HuH-7 (cell line): Measurements from ENCODE around the gene PLXDC2.

Experiments used
- DNase-seq: peaks from one replicate; pipeline ENCODE4 v3.0.0; 2011; ENCODE audit warnings: low spot score

PLXDC2 gene

DNA sequence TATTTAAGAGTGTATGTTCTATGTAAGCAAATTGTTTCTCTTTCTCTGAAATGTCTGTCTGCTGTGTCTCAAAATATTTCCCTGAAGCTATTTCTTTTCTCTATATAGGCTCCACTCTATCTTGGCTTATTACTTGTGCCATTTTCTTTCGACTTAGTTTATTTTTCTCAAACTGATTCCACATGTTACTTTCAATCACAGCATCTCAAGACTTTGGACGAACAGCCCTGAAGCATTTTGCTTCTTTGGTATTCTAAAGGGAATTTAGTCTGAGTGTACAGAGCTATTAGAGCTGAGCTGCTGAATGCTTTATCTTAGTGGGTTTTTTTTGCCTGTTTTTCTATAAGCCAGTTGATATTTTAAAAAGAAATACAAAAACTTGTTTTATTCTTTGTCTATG is 95.7 kb downstream of the PLXDC2 start:
- DNase-seq: no peak

DNA sequence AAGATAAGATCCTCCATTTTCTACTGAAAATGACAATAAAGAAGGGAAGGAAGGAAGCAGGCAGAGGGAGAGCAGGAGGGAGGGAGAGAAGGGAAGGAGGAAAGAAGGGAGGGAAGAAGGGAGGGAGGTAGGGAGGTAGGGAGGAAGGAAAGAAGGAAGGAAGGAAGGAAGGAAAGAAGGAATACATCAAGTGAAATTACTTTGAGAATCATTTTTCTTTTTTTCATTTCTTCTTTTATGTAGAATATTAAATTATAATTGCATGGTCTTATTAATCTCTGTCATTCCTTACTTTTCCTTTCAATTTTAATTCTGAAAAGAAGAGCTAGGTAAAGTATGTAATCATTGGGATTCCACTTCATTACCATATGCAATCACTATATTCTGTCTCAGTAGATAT is 97.8 kb downstream of the PLXDC2 start:
- DNase-seq: no peak

DNA sequence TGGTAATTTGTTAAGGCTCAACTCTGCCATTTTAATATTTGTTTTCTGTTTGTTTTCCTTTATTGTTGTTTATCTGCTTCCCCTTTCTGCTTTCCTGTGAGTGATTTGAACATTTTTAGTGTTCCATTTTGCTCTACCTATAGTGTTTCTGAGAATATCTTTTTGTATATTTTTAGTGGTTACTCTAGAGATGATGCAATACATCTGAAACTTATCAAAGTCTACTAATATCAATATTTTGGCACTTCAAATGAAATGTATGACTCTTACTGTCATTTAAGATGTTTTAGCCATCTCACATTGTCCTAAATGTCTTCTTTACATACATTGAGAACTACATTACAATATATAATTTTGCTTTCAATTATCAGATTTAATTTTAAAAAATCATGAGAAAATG is 98.9 kb downstream of the PLXDC2 start:
- DNase-seq: no peak

DNA sequence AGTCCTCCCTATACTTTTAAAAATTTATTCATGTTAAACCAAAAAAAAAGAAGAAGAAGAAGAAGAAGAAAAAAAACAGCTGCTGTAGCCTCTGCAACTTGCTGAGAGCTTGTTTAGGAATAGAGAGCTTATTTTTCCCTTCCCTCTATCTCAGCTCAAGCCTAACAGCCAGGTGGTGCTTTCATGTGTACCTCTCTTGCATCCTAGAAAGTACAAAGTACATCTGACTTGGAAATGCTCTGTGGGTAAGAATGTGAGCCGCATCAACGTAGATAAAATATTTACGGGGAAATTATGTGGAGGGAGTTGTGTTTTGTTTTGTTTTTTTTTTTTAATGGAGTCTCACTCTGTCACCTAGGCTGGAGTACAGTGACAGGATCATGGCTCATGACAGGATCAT is 99.6 kb downstream of the PLXDC2 start:
- no peak for DNase-seq

DNA sequence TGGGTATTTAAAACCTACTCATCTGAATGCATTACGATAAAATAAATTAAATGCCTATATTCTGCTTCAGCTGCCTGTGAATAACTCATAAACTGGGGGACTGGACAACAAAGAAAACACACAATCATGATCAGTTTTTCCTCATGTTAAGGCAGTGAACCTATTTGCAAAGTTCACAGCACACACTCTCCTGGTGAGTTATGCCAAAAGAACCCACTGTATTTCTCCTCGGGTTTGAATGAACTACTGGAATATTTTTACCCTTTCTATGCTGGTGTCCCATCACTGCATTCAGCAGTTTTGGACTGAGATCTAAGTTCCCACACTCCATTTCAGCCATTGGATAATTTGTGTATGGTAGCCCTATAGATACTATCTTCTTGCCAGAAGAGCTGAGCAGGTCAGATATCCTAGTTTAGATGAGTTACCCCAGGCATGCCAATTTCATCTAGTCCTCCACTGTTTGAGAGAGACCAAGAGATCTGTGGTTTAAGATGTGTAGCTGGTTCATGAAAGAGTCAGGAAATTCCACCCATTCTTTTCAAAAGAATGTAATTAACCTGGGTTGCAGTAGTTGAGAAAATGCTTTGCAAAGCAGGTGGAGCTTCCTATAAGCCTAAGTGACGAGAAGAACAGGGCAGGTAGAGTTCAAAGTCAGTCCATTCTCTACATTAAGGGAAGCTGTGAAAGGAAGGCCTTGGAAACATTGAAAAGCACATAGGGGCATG is 101.7 kb downstream of the PLXDC2 start:
- no peak for DNase-seq

DNA sequence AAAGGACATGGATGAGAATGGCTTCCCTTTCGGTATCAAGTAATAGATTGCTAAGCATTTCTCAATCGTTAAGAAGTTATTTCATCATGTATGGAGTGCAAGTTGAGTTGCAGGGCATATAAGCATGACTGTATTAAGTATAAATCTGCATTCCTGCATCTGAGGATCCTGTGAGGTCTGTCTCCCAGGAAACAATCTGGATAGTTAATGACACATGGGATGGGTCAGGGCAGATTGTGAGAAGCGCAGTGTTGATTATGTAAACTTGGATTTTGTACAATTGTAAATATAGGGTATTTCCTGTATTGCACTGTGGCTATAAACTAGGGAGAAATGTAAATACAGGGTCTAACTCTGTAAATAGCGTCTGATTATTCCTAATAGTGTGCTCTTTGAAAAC is 102.6 kb downstream of the PLXDC2 start:
- DNase-seq: peak; percentile 37

DNA sequence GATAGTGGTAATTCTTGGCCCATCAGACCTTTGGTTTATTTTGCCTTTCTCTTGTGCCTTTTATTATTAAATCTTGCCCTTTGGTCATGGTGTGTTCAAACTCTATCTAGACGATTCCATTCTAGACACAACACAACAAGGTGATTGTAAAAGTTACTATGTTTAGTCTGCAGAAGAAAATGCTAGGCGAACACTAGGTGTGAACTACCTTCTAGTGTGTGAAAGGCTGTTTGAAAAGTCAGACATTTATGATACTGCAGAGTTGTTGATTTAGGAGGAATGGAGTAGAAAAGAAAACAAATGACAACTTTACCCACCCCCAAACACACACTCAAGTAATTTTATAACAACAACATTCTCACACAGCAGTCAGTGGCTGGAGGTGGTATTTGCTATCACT is 103.4 kb downstream of the PLXDC2 start:
- DNase-seq: no peak

DNA sequence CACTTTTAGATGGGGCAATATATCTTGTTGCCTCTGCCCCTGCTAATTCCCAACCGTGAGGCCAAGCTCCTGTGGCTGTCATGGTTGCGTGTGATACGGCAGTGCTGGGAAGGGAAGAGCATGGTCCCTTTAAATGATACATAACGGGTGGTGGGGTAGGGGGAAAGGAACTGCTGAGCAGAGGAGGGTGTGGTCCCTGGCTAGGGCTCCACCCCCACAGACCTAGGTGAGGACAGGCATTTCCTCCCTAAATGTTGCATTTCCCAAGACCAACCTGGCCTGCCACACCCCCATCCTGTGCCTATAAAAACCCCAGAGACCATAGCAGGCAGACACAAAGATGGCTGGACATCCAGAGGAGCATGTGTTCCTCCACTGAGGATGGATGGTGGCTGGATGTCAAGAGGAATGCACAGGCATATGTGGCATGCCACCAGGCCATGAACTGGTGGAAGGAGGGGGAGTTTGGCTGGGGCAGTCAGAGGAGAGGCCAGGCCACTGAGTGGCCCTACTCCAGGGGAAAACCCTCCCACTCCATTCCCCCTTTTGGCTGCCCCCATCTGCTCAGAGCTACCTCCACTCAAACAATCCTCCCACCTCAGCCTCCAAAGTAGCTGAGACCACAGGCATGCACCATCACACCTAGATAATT is 104.0 kb downstream of the PLXDC2 start:
- DNase-seq: peak; percentile 34

DNA sequence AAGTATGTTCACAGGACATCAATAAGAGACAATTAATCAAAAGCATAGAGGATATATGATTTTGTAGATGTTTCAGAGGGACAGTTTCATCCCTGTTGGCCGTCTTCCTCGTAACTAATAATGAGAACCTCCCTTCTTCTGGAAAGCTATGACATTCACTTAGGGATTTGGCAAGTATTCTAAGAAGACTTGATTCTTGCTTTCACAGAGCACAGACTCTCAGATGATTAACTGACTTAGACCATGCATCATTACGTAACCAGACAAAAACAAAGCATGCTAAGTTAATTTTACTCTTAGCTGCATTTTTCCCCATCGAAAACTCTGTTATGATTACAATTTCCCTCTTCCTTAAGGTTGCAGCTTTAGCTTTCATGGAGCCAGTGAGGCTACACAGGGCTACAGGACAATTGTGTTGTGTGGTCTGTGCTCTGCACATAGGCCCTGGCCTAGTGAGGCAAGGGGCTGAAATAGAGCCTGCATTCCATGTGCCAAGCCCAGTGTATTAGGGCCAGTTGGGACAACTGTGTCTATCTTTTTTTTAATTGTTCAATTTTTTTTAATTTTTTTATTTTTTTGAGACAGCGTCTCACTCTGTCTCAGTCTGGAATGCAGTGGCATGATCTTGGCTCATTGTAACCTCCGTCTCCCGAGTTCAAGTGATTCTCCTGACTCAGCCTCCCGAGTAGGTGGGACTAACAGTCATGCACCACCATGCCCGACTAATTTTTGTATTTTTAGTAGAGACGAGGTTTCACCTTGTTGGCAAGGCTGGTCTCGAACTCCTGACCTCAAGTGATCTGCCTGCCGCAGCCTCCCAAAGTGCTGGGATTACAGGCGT is 105.3 kb downstream of the PLXDC2 start:
- no peak for DNase-seq

DNA sequence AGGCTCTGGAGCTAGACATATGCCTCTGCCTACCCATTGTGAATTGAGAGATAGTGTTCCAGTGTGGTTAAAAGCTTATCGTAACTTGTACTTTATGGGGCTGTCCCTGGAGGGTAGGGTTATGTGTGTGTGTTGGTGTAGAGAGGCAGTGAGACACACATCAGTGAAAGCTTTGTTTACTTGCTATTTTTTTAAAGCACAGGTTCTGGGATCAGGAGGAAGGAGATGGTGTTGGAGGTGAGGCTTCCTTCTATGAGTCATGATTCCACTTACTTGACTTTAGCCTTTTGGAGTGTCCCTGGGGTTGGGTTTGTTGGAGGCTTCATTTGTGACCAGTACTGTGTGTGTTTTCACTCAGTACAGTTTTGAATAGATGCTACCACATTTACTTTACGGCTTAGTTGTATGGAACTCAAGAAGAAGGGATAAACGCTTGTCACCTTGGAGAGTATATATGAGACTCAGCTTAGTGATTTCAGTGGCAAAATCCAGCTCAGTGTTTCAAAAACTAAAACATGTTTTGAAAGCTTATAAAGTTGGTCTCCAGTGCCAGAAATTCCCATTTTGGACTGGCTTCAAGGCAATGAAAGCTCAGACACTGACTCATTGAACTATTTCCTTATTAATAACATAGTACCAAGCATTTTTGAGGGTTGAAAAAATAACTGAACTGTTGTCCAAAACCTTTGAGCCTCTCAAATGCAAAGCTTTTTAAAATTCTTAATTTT is 106.2 kb downstream of the PLXDC2 start:
- DNase-seq: peak; percentile 17

DNA sequence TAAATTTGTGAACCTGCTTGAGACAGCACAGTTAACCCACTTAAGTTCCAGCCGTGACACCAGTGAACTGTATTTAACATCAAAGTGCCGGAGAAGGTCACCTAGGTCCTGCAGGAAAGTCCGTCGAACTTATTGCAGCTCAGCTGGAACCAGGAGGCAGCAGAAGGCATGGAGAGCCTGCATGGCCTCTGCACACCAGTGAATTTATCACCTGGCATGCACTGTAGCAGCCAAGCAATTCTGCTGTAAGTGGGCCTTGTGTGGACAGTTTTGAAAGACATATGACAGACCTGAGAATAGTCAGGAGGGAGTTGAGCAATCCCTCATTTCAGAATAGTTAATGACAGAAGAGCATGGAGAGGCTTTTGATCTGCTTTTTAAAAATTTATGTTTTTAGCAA is 108.8 kb downstream of the PLXDC2 start:
- no peak for DNase-seq

DNA sequence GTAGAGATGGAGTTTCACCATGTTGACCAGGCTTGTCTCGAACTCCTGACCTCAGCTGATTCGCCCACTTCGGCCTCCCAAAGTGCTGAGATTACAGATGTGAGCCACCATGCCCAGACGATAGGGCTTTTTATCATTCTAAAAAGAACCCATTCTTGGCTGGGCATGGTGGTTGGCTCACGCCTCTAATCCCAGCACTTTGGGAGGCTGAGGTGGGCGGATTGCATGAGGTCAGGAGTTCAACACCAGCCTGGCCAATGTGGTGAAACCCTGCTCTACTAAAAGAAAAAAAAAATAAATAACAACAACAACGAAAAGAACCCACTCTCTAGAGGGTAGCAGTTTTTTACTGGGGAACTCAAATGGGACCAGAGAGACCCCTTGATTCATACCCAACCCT is 112.7 kb downstream of the PLXDC2 start:
- DNase-seq: no peak

DNA sequence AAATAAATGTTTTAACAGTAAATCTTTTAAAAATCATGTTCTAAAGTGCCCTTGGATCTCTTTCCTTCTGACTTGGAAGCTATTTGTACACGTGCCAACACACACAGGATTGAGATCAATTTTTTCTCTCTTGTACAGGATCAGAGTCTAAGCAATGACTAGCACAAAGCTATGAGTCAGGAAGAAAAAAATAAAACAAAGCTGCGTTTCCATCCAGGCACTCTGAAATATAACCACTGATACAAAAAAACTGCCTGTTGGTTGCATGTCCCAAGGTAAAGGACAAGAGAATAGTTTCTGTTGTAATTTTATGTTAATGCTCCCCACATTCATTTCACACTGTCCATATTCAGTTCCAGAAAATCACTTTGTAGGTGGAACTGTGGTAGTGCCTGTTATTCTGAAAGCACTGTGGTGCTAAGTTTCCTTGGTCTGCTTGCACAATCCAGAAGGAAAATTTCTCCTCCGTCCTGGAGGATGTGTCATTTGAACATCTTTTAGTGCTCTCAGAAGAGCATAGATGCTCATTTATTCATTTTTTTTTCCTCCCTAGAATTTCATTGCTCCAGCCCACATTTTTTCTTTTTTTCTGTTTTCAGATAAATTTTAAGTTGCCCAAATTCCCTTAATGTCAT is 113.4 kb downstream of the PLXDC2 start:
- no peak for DNase-seq

DNA sequence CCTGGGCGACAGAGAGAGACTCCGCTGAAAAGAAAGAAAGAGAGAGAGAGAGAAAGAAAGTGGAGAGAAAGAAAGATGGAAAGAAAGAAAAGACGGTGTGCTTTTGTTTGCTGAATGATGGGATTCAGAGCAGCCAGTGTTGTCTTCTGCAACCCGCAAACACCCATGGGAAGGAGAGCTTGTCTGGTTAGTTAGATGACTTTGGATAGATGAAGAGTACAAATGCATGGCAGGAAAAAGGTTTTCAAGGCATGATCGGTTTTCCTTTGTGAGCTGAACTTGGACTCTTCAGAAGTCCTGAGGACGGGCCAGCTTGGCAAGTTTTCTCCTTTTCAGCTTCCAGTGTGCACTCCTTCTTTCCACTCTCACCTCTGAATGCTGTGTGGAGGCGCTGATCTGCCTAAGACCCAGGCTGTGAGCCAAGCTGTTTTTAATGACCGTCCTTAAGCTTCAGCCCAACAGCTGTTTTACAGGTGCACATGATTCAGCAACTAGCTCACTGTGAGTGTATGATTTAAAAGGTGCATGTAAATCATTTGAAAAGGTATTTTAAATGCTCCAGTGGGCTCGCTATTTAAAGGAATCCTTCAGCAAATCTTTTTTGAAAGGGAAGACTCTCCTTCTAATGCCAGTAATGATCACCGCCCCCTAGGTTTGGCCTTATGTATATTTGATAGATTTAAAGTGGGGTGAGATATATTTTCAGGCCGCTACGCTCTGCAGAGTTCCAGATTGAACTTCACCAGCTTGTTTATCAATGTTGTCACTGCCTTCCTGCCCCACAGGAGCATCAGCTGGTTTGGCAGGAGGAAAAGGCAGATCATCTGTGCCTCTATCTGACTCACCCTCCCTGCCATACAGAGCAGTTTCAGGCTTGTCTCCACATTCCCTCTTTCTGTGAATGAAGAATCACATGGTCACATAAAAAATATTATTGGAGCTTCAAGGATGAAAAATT is 115.0 kb downstream of the PLXDC2 start:
- no peak for DNase-seq

DNA sequence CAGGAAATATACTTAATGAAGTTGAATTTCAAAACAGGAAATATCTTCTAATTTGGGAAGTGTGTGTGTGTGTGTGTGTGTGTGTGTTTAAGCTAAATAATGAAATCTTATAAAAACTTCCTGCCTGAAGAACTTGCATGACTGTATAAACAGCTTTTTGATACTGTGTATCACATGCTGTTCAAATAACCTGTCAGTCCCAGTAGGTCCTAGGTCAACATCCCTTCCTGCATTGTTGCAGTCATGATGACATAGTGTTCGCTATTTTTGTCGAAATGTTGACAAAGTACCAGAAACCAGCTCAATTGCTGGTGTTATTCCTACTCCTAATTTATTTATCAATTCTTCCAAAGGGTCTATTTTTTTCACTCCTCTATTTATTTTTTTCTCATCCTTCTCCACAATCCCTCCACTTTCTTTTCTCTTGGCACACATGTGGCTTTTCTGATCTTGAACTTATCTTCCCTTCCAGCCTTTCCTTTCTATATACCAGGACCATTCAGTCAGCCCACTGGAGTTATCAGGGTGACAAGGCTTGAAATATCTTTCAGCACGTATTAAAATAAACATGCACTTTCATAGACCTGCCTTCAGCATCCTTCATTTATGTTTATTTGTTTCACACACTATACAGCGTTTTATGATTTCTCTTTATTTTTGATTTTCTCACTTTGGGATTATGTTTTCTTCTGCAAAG is 115.8 kb downstream of the PLXDC2 start:
- no peak for DNase-seq

DNA sequence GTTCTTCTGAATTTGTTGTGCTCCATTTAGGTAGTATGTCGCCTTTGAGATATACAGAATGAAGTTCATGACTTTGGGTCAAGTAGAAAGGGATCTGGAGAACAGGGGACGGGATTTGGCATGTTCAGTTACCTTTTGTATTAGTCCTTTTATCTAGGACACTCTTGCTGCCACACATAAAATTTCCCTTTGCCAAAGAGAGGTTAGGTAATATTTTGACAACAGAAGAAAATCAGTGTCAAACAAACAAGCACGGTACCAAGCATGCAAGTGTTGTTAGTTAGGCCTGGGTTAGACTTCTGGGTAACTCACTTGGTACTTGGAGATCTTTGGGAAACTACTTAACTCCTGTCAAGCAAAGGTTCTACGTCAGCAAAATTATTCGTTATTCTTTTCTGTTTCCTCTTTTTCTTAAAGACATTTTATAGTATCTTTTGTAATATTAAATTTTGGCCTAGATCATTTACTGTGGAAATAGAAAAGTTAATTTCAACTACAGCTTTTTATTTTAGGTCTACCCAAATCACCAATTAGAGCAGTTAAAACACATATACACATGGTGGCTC is 116.7 kb downstream of the PLXDC2 start:
- DNase-seq: no peak

DNA sequence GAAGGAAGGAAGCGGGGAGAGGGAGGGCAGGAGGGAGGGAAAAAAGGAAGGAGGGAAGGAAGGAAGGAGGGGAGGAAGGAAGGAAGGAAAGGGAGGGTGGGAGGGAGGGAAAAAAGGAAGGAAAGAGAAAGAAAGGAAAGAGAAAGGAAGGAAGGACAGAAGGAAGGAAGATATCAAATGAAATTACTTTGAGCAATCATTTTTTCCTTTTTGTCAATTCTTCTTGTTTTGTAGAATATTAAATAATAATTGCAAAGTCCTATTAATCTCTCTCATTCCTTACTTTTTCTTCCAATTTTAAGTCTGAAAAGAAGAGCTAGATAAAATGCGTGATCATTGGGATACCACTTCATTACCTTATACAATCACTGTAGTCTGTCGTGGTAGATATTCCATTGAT is 117.5 kb downstream of the PLXDC2 start:
- no peak for DNase-seq

DNA sequence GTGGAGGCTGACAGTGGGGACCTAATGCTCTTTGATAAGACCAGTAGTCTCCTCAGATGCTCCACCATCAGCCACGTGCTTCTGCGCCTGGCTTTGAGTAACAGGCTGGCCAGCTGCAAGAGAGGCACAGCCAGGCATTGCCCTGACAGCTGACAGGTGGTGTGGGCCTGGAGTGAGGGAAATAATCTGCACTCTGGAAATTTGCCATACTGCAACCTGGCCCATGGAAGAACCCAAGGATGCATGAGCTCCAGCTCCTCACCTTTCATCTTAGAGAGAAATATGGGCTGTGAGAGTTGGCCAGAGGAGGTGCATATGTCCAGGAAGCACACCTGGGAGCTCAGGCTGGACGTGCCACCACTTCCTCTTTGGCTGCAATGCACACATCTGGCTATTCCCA is 118.9 kb downstream of the PLXDC2 start:
- DNase-seq: no peak

DNA sequence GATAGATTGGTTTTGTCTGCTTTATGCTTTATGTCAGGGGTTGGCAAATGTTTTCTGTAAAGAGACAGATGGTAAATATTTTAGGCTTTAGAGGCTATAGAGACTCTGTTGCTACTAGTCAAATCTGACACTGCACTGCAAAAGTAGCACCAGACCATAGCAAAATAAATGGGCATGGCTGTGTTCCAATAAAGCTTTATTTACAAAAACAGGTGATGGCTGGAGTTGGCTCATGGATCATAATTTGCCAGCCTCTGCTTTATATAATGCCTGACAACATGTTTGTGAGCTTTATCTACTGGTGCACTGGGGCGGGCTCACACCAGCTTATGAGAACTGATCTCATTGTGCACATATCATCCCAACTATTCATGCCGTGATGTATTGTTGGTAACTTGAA is 120.1 kb downstream of the PLXDC2 start:
- DNase-seq: no peak

DNA sequence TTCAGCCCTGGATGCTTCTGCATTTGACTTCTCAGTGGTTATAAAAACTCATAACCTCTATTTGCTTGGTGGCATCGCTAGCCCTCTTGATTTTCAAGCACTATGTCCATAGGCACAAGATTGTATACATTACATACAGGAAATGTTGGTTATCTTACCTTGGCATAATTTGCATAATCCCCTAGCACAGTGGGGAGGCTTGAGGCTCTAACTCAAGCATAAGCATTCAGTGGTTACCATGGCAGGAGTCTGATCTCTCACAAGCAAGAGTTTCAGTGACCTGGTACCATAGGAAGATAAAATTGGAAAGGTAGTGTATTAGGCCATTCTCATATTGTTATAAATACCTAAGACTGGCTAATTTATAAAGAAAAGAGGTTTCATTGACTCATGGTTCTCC is 121.8 kb downstream of the PLXDC2 start:
- no peak for DNase-seq
